ENCODE measurements around the gene TEDC2. TPM values are rescaled to one million over a fixed set of nuclear protein-coding genes. Genes with fewer than 3 reads are reported as not detected.
A peak's percentile ranks its signal among the peaks of the same experiment; 100 is the strongest.

TEDC2 gene
- polyA plus RNA-seq, 3 donors = 0.28 TPM; not detected in 2

DNA sequence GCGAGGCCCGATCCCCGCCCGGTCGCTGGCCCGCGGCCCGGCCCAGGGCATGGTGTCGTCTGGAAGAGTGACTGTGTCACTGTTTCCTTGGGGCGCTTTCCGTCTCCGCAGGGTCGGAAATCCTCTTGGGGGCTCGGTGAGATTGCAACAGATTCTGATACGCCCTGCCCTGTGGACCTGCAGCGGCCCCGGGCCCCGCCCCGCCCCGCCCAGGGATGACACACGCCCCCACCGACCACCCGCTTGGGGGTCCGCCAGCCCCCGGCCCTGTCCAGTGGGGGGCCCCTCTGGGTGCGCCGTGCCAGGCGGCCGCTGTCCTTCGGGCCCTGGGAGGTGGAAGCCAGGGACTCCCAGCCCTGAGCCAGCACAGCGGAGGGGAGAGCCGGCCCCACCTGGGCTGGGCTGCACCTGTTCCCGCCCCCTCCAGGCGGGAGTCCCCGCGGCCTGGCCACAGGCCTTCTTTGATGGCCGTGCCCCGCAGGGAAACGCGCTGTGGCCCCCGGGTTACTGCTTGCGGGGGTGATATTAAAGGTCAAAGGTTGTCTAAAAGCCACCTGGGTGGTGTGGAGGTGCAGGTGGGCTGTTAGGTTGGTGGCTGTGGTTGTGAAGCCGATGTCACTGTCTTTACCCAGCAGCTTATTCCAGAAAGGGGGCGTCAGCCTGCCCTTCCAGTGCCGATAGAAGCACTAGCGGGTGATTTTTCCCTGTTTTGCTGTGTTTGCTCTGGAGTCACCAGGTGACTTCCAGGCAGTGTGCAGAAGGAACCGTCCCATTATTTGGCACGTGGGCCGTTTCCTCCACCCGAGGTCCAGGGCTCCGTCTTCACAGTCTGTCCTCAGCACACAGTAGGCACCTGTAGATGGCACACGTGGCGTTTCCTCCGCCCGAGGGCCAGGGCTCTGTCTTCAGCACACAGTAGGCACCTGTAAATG, 15.8 kb downstream of the TEDC2 start:
- Histone ChIP-seq H3K27ac (ENCODE audit: low read depth in 1 of 2, low read length in 2 of 2) (peak overlapping the region in 1 of 2 donors; percentile 31), H3K27me3 (ENCODE audit: control insufficient read depth in 2 of 2, insufficient read depth in 2 of 2, low read length in 2 of 2) (peaks cover 16 to 22% of the 10 kb centered on the region in 2 donors), H3K9ac (ENCODE audit: insufficient read depth, low read length, poor library complexity, severe bottlenecking) (peak overlapping the region; percentile 51), H3K4me3 (replicated peaks in 1 of 3; ENCODE audit: low read depth in 2 of 3, low read length in 3 of 3) (peak overlapping the region; percentile 29 to 73 (median 47)), H3K79me2 (ENCODE audit: insufficient read depth, low read length) (peaks cover 61% of the 10 kb centered on the region), H4K20me1 (ENCODE audit: insufficient read depth, low read length) (peaks cover 28% of the 10 kb centered on the region), H3K4me1 (ENCODE audit: control insufficient read depth in 1 of 2, insufficient read depth in 2 of 2, low read length in 2 of 2) (peaks cover 18 to 62% of the 10 kb centered on the region in 2 donors), H3K9me3 (replicated peaks in 1 of 2; ENCODE audit: control insufficient read depth in 1 of 2, insufficient read depth in 1 of 2, low read length in 2 of 2) (peaks cover 0 to 10% of the 10 kb centered on the region in 2 donors), H3K36me3 (replicated peaks in 1 of 2; ENCODE audit: control insufficient read depth in 1 of 2, insufficient read depth in 2 of 2, low read length in 2 of 2) (no peaks in the 10 kb centered on the region), H2AFZ (ENCODE audit: insufficient read depth, low read depth, low read length, poor library complexity, severe bottlenecking) (peak overlapping the region; percentile 52), H3K4me2 (replicated peaks; ENCODE audit: extremely low read depth, low read length, poor library complexity, severe bottlenecking) (peak overlapping the region; percentile 80)
- peak overlapping the region; percentile 61 to 70 for H3K4me3 Mint-ChIP-seq
- WGBS (ENCODE audit: insufficient coverage) = 15% methylated on average over 53 of the region's 55 CpGs
- no peak for TF ChIP-seq CTCF (IDR thresholded peaks at IDR 0.05)
- peak overlapping the region in 1 of 7 donors; percentile 41 for H3K27ac Mint-ChIP-seq
- H3K36me3 Mint-ChIP-seq = peaks cover 0 to 23% of the 10 kb centered on the region in 2 donors
- H3K27me3 Mint-ChIP-seq (ENCODE audit: low read depth in 3 of 3) = peaks cover 19 to 27% (median 23%) of the 10 kb centered on the region in 3 donors
- intact Hi-C loops (cut with micrococcal nuclease) = loop anchor here in 1 of 2 donors (1.0 to 10.0 kb wide), 2 partner anchors 13 to 51 kb away; partner anchors contain the start of gene CCNF
- H3K9me3 Mint-ChIP-seq = peaks cover 0 to 9% (median under 1%) of the 10 kb centered on the region in 7 donors
- peak; percentile 32 to 47 (median 41) for DNase-seq
- H3K4me1 Mint-ChIP-seq = peaks cover 37% of the 10 kb centered on the region

- peaks cover 17 to 23% (median 19%) of the 10 kb centered on the region in 3 donors for H3K27me3 Mint-ChIP-seq (ENCODE audit: low read depth in 3 of 3)
- 80% methylated on average over 1 of the region's 9 CpGs for WGBS (ENCODE audit: insufficient coverage)
- Histone ChIP-seq H3K4me3 (replicated peaks in 1 of 3; ENCODE audit: low read depth in 2 of 3, low read length in 3 of 3) (peak overlapping the region in 1 of 3 experiments; percentile 73), H3K4me1 (ENCODE audit: control insufficient read depth in 1 of 2, insufficient read depth in 2 of 2, low read length in 2 of 2) (peaks cover 18 to 59% of the 10 kb centered on the region in 2 donors), H3K9ac (ENCODE audit: insufficient read depth, low read length, poor library complexity, severe bottlenecking) (no peak overlapping the region), H3K9me3 (replicated peaks in 1 of 2; ENCODE audit: control insufficient read depth in 1 of 2, insufficient read depth in 1 of 2, low read length in 2 of 2) (peaks cover 0 to 10% of the 10 kb centered on the region in 2 donors), H2AFZ (ENCODE audit: insufficient read depth, low read depth, low read length, poor library complexity, severe bottlenecking) (no peak overlapping the region), H3K36me3 (replicated peaks in 1 of 2; ENCODE audit: control insufficient read depth in 1 of 2, insufficient read depth in 2 of 2, low read length in 2 of 2) (no peaks in the 10 kb centered on the region), H3K79me2 (ENCODE audit: insufficient read depth, low read length) (peaks cover 66% of the 10 kb centered on the region), H3K27me3 (ENCODE audit: control insufficient read depth in 2 of 2, insufficient read depth in 2 of 2, low read length in 2 of 2) (peaks cover 14 to 18% of the 10 kb centered on the region in 2 donors), H3K4me2 (replicated peaks; ENCODE audit: extremely low read depth, low read length, poor library complexity, severe bottlenecking) (peak overlapping the region; percentile 80), H3K27ac (ENCODE audit: low read depth in 1 of 2, low read length in 2 of 2) (no peak overlapping the region), H4K20me1 (ENCODE audit: insufficient read depth, low read length) (peaks cover 33% of the 10 kb centered on the region)
- peaks cover 1 to 30% of the 10 kb centered on the region in 2 donors for H3K36me3 Mint-ChIP-seq
- H3K4me3 Mint-ChIP-seq = peak overlapping the region; percentile 61 to 62
- no peak for DNase-seq
- peaks cover 0 to 9% (median 0%) of the 10 kb centered on the region in 7 donors for H3K9me3 Mint-ChIP-seq
- intact Hi-C loops (cut with micrococcal nuclease) = loop anchor here in 1 of 2 donors (10.0 kb wide), 1 partner anchor 52 kb away; the partner anchor contains the start of gene CCNF
- no peak for TF ChIP-seq CTCF (IDR thresholded peaks at IDR 0.05)
- no peak overlapping the region for H3K27ac Mint-ChIP-seq
- peaks cover 37% of the 10 kb centered on the region for H3K4me1 Mint-ChIP-seq
These were observed 16.4 kb downstream of the TEDC2 start for GRCh38 chr16:2476345-2476720.
